Liver (tissue), 9 donors: ENCODE data around the gene TRIO. TPM values are rescaled to one million over a fixed set of nuclear protein-coding genes. Genes with fewer than 3 reads are reported as not detected.

Source experiments
- DNase-seq: peaks from one replicate; pipeline ENCODE4 v3.0.0-alpha.2; 2017; ENCODE audit warnings: low spot score
- H3K27ac ChIP-seq, 2 donors: one replicate each; pipeline ENCODE4 v1.7.0; 2013; ENCODE audit warnings: inconsistent platforms in 2 of 2, low read length in 2 of 2, control low read depth in 1 of 2, low read depth in 1 of 2, mild to moderate bottlenecking in 1 of 2
- H3K27me3 ChIP-seq, 4 donors: one replicate each; pipeline versions ENCODE4 v1.6.1 to v1.7.0; 2013; ENCODE audit warnings: low read length in 3 of 4, inconsistent platforms in 1 of 4, mild to moderate bottlenecking in 1 of 4, moderate library complexity in 1 of 4; ENCODE audit not compliant: control insufficient read depth in 4 of 4, insufficient read depth in 4 of 4
- H3K36me3 ChIP-seq, 4 donors: one replicate each; pipeline versions ENCODE4 v1.6.1 to v1.7.0; 2013; ENCODE audit warnings: low read length in 3 of 4, mild to moderate bottlenecking in 3 of 4, low read depth in 1 of 4, moderate library complexity in 1 of 4; ENCODE audit not compliant: control insufficient read depth in 4 of 4, insufficient read depth in 3 of 4
- H3K4me1 ChIP-seq, 4 donors: one replicate each; pipeline versions ENCODE4 v1.6.1 to v1.7.0; 2013; ENCODE audit warnings: low read length in 3 of 4, mild to moderate bottlenecking in 3 of 4, moderate library complexity in 1 of 4; ENCODE audit not compliant: control insufficient read depth in 4 of 4, insufficient read depth in 4 of 4
- H3K4me3 ChIP-seq, 3 donors: one replicate each; pipeline versions ENCODE4 v1.6.1 to v1.7.0; 2013; ENCODE audit warnings: low read length in 3 of 3, control low read depth in 1 of 3, low read depth in 1 of 3, mild to moderate bottlenecking in 1 of 3
- H3K9ac ChIP-seq, 2 donors: one replicate each; pipeline ENCODE4 v1.7.0; 2013; ENCODE audit warnings: low read length in 2 of 2, mild to moderate bottlenecking in 2 of 2, moderate library complexity in 2 of 2, control low read depth in 1 of 2, low read depth in 1 of 2
- H3K9me3 ChIP-seq, 4 donors: one replicate each; pipeline versions ENCODE4 v1.6.1 to v1.7.0; 2013; ENCODE audit warnings: low read length in 3 of 4; ENCODE audit not compliant: control insufficient read depth in 4 of 4
- ATF3 ChIP-seq: IDR thresholded peaks from 2 replicates; pipeline ENCODE4 v1.6.1; 2016; ENCODE audit warnings: antibody characterized with exemption
- EGR1 ChIP-seq, 2 donors: IDR thresholded peaks; 2 replicates each; pipeline ENCODE4 v1.6.1; 2016 to 2018; ENCODE audit warnings: antibody characterized with exemption in 2 of 2, low read depth in 2 of 2
- FOXA1 ChIP-seq: IDR thresholded peaks from 2 replicates; pipeline ENCODE4 v1.6.1; 2016; ENCODE audit warnings: antibody characterized with exemption
- FOXA2 ChIP-seq: IDR thresholded peaks from 2 replicates; pipeline ENCODE4 v1.6.1; 2016; ENCODE audit warnings: antibody characterized with exemption
- GABPA ChIP-seq, 2 donors: IDR thresholded peaks in 1 of 2; conservative IDR thresholded peaks in 1 of 2; 2 replicates each; pipeline ENCODE4 v1.6.1; 2016; ENCODE audit warnings: antibody characterized with exemption in 2 of 2, mild to moderate bottlenecking in 1 of 2, moderate library complexity in 1 of 2
- HNF4A ChIP-seq, 2 donors: conservative IDR thresholded peaks; 2 replicates each; pipeline ENCODE4 v1.6.1; 2016; ENCODE audit warnings: antibody characterized with exemption in 2 of 2, mild to moderate bottlenecking in 2 of 2
- HNF4G ChIP-seq: IDR thresholded peaks from 2 replicates; pipeline ENCODE4 v1.6.1; 2016; ENCODE audit warnings: antibody characterized with exemption
- JUND ChIP-seq, 2 donors: IDR thresholded peaks; 2 replicates each; pipeline ENCODE4 v1.6.1; 2016; ENCODE audit warnings: antibody characterized with exemption in 2 of 2
- NR2F2 ChIP-seq: IDR thresholded peaks from 2 replicates; pipeline ENCODE4 v1.6.1; 2016; ENCODE audit warnings: antibody characterized with exemption
- RAD21 ChIP-seq, 2 donors: IDR thresholded peaks; 2 replicates each; pipeline ENCODE4 v1.6.1; 2016; ENCODE audit warnings: antibody characterized with exemption in 2 of 2, mild to moderate bottlenecking in 2 of 2
- RXRA ChIP-seq, 2 donors: IDR thresholded peaks; 2 replicates each; pipeline ENCODE4 v1.6.1; 2017 to 2018; ENCODE audit warnings: antibody characterized with exemption in 2 of 2, mild to moderate bottlenecking in 1 of 2
- SP1 ChIP-seq: IDR thresholded peaks from 2 replicates; pipeline ENCODE4 v1.6.1; 2018; ENCODE audit warnings: antibody characterized with exemption, mild to moderate bottlenecking
- TAF1 ChIP-seq: conservative IDR thresholded peaks from 2 replicates; pipeline ENCODE4 v1.6.1; 2016; ENCODE audit warnings: antibody characterized with exemption, mild to moderate bottlenecking
- YY1 ChIP-seq: IDR thresholded peaks from 2 replicates; pipeline ENCODE4 v1.6.1; 2016; ENCODE audit warnings: antibody characterized with exemption, mild to moderate bottlenecking
- WGBS: extraction: QIAGEN DNeasy Blood & Tissue Kit; methylation state at CpG from one replicate; pipeline ENCODE4 v1.1.7; 2013; 5-methylcytosine and 5-hydroxymethylcytosine counted together
- polyA plus RNA-seq, 2 donors: library from polyadenylated mRNA; stranded (reverse) in 1 of 2; unstranded in 1 of 2; fragments of 200-250 nt in 1 of 2; fragments of >200 nt in 1 of 2; fragmentation: Nextera tagmentation in 1 of 2; extraction: Ambion mirVana in 1 of 2; gene quantifications; one replicate each; pipeline versions ENCODE4 v1.2.1 to v1.2.3, GENCODE V29; 2013 to 2015
- total RNA-seq, 2 donors: library from RNA; depleted of rRNA; stranded (reverse); fragments of >200 nt; gene quantifications; one replicate each; pipeline ENCODE4 v1.2.3, GENCODE V29; 2014
- TF ChIP-seq, protein P1 (sequence below): IDR thresholded peaks from 2 replicates; pipeline ENCODE4 v1.6.1; 2016; ENCODE audit warnings: antibody characterized with exemption
- TF ChIP-seq, protein P2 (sequence below): IDR thresholded peaks from 2 replicates; pipeline ENCODE4 v1.6.1; 2016; ENCODE audit warnings: antibody characterized with exemption, mild to moderate bottlenecking
- TF ChIP-seq, protein P3 (sequence below): fragments of 150-350 bp; IDR thresholded peaks from 2 replicates; pipeline ENCODE4 v1.5.1; 2017; ENCODE audit warnings: improper control_type of control experiment, low read depth, low read length; ENCODE audit not compliant: missing input control
- TF ChIP-seq, protein P4 (sequence below): IDR thresholded peaks from 2 replicates; pipeline ENCODE4 v1.6.1; 2016; ENCODE audit warnings: antibody characterized with exemption
- donor health status: healthy.
- donor health status: healthy.
- donor health status: healthy.
- donor health status: healthy.
- donor health status: healthy.

TRIO gene
- total and polyA plus RNA-seq, 4 donors, result 8.5 to 86.2 (median 16.0) TPM

DNA sequence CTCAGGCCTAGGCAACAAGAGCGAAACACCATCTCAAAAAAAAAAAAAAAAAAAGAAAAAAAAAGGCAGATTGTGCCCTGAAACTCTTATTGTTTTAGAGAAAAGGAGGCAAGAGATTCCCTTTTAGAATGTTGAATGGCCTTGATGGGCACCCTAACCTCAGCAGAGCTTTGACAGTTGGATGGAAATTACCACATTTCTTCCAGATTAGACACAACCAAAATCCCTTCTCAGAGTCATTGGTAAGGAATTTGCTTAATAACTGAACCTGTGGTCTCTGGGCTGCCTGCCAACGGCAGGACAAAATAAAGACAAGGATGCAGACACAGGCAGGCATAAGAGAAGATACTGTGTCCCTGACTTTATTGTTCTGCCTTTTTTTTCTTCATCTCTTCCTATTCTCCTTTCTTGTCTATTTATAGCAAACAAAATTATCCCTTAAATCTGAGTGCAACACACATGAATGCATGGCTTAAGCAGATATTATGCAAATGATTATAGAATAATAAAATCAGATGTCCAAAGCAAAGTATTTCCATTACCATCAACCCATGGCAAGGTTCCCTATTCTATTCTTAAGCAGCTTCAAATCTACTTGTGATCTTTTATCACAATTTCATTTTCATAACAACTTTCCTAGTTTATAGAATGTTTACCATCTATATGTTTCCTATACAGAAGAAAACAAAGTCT, 37.3 kb upstream of the TRIO start:
- peaks cover 0 to 5% (median 1%) of the 10 kb centered on the region in 4 donors for H3K4me1 ChIP-seq
- no peaks in the 10 kb centered on the region for H3K9me3 ChIP-seq
- no peak for DNase-seq
- no peak overlapping the region for H3K27ac ChIP-seq
- H3K36me3 ChIP-seq, result no peaks in the 10 kb centered on the region
- TF ChIP-seq FOXA2 (no peak), EGR1 (IDR thresholded peaks at IDR 0.05; ENCODE audit: low read depth in 2 of 2) (no peak), FOXA1 (no peak), NR2F2 (no peak), HNF4A (conservative IDR thresholded peaks at IDR 0.05) (no peak), RAD21 (IDR thresholded peaks at IDR 0.05) (no peak), HNF4G (no peak), GABPA (IDR thresholded peaks at IDR 0.05 in 1 of 2, conservative IDR thresholded peaks at IDR 0.05 in 1 of 2) (no peak), SP1 (no peak), ATF3 (no peak), YY1 (no peak), JUND (IDR thresholded peaks at IDR 0.05) (no peak), RXRA (IDR thresholded peaks at IDR 0.05) (no peak), TAF1 (no peak)
- TF ChIP-seq, protein P1, sequence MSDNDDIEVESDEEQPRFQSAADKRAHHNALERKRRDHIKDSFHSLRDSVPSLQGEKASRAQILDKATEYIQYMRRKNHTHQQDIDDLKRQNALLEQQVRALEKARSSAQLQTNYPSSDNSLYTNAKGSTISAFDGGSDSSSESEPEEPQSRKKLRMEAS, result no peak
- TF ChIP-seq, protein P2, sequence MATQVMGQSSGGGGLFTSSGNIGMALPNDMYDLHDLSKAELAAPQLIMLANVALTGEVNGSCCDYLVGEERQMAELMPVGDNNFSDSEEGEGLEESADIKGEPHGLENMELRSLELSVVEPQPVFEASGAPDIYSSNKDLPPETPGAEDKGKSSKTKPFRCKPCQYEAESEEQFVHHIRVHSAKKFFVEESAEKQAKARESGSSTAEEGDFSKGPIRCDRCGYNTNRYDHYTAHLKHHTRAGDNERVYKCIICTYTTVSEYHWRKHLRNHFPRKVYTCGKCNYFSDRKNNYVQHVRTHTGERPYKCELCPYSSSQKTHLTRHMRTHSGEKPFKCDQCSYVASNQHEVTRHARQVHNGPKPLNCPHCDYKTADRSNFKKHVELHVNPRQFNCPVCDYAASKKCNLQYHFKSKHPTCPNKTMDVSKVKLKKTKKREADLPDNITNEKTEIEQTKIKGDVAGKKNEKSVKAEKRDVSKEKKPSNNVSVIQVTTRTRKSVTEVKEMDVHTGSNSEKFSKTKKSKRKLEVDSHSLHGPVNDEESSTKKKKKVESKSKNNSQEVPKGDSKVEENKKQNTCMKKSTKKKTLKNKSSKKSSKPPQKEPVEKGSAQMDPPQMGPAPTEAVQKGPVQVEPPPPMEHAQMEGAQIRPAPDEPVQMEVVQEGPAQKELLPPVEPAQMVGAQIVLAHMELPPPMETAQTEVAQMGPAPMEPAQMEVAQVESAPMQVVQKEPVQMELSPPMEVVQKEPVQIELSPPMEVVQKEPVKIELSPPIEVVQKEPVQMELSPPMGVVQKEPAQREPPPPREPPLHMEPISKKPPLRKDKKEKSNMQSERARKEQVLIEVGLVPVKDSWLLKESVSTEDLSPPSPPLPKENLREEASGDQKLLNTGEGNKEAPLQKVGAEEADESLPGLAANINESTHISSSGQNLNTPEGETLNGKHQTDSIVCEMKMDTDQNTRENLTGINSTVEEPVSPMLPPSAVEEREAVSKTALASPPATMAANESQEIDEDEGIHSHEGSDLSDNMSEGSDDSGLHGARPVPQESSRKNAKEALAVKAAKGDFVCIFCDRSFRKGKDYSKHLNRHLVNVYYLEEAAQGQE, result no peak
- TF ChIP-seq, protein P3, sequence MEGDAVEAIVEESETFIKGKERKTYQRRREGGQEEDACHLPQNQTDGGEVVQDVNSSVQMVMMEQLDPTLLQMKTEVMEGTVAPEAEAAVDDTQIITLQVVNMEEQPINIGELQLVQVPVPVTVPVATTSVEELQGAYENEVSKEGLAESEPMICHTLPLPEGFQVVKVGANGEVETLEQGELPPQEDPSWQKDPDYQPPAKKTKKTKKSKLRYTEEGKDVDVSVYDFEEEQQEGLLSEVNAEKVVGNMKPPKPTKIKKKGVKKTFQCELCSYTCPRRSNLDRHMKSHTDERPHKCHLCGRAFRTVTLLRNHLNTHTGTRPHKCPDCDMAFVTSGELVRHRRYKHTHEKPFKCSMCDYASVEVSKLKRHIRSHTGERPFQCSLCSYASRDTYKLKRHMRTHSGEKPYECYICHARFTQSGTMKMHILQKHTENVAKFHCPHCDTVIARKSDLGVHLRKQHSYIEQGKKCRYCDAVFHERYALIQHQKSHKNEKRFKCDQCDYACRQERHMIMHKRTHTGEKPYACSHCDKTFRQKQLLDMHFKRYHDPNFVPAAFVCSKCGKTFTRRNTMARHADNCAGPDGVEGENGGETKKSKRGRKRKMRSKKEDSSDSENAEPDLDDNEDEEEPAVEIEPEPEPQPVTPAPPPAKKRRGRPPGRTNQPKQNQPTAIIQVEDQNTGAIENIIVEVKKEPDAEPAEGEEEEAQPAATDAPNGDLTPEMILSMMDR, result no peak
- TF ChIP-seq, protein P4, sequence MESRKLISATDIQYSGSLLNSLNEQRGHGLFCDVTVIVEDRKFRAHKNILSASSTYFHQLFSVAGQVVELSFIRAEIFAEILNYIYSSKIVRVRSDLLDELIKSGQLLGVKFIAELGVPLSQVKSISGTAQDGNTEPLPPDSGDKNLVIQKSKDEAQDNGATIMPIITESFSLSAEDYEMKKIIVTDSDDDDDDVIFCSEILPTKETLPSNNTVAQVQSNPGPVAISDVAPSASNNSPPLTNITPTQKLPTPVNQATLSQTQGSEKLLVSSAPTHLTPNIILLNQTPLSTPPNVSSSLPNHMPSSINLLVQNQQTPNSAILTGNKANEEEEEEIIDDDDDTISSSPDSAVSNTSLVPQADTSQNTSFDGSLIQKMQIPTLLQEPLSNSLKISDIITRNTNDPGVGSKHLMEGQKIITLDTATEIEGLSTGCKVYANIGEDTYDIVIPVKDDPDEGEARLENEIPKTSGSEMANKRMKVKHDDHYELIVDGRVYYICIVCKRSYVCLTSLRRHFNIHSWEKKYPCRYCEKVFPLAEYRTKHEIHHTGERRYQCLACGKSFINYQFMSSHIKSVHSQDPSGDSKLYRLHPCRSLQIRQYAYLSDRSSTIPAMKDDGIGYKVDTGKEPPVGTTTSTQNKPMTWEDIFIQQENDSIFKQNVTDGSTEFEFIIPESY, result no peak
- 60% methylated on average over 2 of the region's 2 CpGs for WGBS
- H3K4me3 ChIP-seq, result no peak overlapping the region
- H3K9ac ChIP-seq, result no peak overlapping the region
- H3K27me3 ChIP-seq, result no peaks in the 10 kb centered on the region
